Endothelial cell (in vitro differentiated cells): ENCODE data around the gene MLKL. TPM values are rescaled to one million over a fixed set of nuclear protein-coding genes. Genes with fewer than 3 reads are reported as not detected.

Experiments
- DNase-seq: peaks from one replicate; pipeline ENCODE4 v3.0.0; 2021; ENCODE audit warnings: low spot score
- H3K27ac Mint-ChIP-seq: one replicate; pipeline ENCODE4 v1.8.0; 2021; ENCODE audit warnings: mixed read lengths, inconsistent platforms; ENCODE audit not compliant: unreplicated experiment
- H3K27me3 Mint-ChIP-seq: one replicate; pipeline ENCODE4 v1.8.0; 2021; ENCODE audit warnings: mild to moderate bottlenecking, moderate library complexity, mixed read lengths, inconsistent platforms; ENCODE audit not compliant: unreplicated experiment
- H3K36me3 Mint-ChIP-seq: one replicate; pipeline ENCODE4 v1.8.0; 2021; ENCODE audit warnings: mild to moderate bottlenecking, low read depth, mixed read lengths, inconsistent platforms; ENCODE audit not compliant: unreplicated experiment
- H3K4me1 Mint-ChIP-seq: one replicate; pipeline ENCODE4 v1.8.0; 2021; ENCODE audit warnings: mild to moderate bottlenecking, mixed read lengths, inconsistent platforms; ENCODE audit not compliant: unreplicated experiment
- H3K4me3 Mint-ChIP-seq: one replicate; pipeline ENCODE4 v1.8.0; 2021; ENCODE audit warnings: mild to moderate bottlenecking, mixed read lengths, inconsistent platforms; ENCODE audit not compliant: unreplicated experiment
- H3K9me3 Mint-ChIP-seq: one replicate; pipeline ENCODE4 v1.8.0; 2021; ENCODE audit warnings: mixed read lengths, inconsistent platforms; ENCODE audit not compliant: unreplicated experiment
- CTCF ChIP-seq: fragments of 200-600 bp; sonication (generic); IDR thresholded peaks from one replicate; pipeline ENCODE4 v1.5.0; 2021; ENCODE audit warnings: antibody characterized with exemption; ENCODE audit not compliant: unreplicated experiment
- total RNA-seq: library from RNA; stranded (reverse); fragmentation: NEBNext Ultra II Directional; extraction: Animal tissue kit (Norgen Biotek cat#: 25700); gene quantifications from one replicate; pipeline ENCODE4 v1.2.1, GENCODE V29; 2021; ENCODE audit not compliant: unreplicated experiment

MLKL gene
- total RNA-seq, 1 donor from 2014 or later: 12.3 TPM

- Mint-ChIP-seq H3K36me3 (peaks cover 9% of the 10 kb centered on the region), H3K4me3 (no peak overlapping the region), H3K27me3 (no peaks in the 10 kb centered on the region), H3K4me1 (no peaks in the 10 kb centered on the region), H3K27ac (no peak overlapping the region), H3K9me3 (no peaks in the 10 kb centered on the region)
- no peak for DNase-seq
- no peak for TF ChIP-seq CTCF
Measured at GRCh38 chr16:74652249-74652648, 48.4 kb downstream of the MLKL start.

- Mint-ChIP-seq H3K4me1 (no peaks in the 10 kb centered on the region), H3K9me3 (no peaks in the 10 kb centered on the region), H3K4me3 (no peak overlapping the region), H3K27me3 (no peaks in the 10 kb centered on the region), H3K27ac (no peak overlapping the region), H3K36me3 (peaks cover 9% of the 10 kb centered on the region)
- TF ChIP-seq CTCF: no peak
- DNase-seq: no peak
Measured at GRCh38 chr16:74651841-74652240, 48.8 kb downstream of the MLKL start.

- Mint-ChIP-seq H3K27ac (no peak overlapping the region), H3K4me1 (no peaks in the 10 kb centered on the region), H3K36me3 (peaks cover 9% of the 10 kb centered on the region), H3K9me3 (no peaks in the 10 kb centered on the region), H3K27me3 (no peaks in the 10 kb centered on the region), H3K4me3 (no peak overlapping the region)
- TF ChIP-seq CTCF: peak; percentile 85
- DNase-seq: peak; percentile 15
Measured at GRCh38 chr16:74650966-74651567, 49.6 kb downstream of the MLKL start.

GRCh38 chr16:74649839-74650504, 50.7 kb downstream of the MLKL start:
- H3K36me3 Mint-ChIP-seq: peaks cover 9% of the 10 kb centered on the region
- H3K4me3 Mint-ChIP-seq: no peak overlapping the region
- H3K27me3 Mint-ChIP-seq: no peaks in the 10 kb centered on the region

More at GRCh38 chr16:74649839-74650504, 50.7 kb downstream of the MLKL start:
- DNase-seq: no peak
- no peaks in the 10 kb centered on the region for H3K4me1 Mint-ChIP-seq
- no peak for TF ChIP-seq CTCF
- H3K9me3 Mint-ChIP-seq: no peaks in the 10 kb centered on the region
- no peak overlapping the region for H3K27ac Mint-ChIP-seq
